ENCODE results near the gene CX3CL1.

DNA sequence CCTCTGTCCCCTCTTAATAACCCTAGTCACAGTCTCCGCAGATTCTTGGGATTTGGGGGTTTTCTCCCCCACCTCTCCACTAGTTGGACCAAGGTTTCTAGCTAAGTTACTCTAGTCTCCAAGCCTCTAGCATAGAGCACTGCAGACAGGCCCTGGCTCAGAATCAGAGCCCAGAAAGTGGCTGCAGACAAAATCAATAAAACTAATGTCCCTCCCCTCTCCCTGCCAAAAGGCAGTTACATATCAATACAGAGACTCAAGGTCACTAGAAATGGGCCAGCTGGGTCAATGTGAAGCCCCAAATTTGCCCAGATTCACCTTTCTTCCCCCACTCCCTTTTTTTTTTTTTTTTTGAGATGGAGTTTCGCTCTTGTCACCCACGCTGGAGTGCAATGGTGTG, 8.1 kb upstream of the CX3CL1 start:
- TF ChIP-seq CTCF (IDR thresholded peaks at IDR 0.05; ENCODE audit: insufficient read depth, low read length) (no peak), POLR2AphosphoS5 (IDR thresholded peaks at IDR 0.05; ENCODE audit: low read depth) (no peak), SPI1 (IDR thresholded peaks at IDR 0.05; ENCODE audit: borderline replicate concordance, low read depth) (no peak)
- TF ChIP-seq, protein P1, sequence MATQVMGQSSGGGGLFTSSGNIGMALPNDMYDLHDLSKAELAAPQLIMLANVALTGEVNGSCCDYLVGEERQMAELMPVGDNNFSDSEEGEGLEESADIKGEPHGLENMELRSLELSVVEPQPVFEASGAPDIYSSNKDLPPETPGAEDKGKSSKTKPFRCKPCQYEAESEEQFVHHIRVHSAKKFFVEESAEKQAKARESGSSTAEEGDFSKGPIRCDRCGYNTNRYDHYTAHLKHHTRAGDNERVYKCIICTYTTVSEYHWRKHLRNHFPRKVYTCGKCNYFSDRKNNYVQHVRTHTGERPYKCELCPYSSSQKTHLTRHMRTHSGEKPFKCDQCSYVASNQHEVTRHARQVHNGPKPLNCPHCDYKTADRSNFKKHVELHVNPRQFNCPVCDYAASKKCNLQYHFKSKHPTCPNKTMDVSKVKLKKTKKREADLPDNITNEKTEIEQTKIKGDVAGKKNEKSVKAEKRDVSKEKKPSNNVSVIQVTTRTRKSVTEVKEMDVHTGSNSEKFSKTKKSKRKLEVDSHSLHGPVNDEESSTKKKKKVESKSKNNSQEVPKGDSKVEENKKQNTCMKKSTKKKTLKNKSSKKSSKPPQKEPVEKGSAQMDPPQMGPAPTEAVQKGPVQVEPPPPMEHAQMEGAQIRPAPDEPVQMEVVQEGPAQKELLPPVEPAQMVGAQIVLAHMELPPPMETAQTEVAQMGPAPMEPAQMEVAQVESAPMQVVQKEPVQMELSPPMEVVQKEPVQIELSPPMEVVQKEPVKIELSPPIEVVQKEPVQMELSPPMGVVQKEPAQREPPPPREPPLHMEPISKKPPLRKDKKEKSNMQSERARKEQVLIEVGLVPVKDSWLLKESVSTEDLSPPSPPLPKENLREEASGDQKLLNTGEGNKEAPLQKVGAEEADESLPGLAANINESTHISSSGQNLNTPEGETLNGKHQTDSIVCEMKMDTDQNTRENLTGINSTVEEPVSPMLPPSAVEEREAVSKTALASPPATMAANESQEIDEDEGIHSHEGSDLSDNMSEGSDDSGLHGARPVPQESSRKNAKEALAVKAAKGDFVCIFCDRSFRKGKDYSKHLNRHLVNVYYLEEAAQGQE (IDR thresholded peaks at IDR 0.05; ENCODE audit: insufficient replicate concordance, low read depth): no peak
